HCT116 (cell line): ENCODE results near the gene LCK. TPM values are rescaled to one million over a fixed set of nuclear protein-coding genes. Genes with fewer than 3 reads are reported as not detected.

ENCODE experiments used
- ATAC-seq: fragments of 200-7000 bp; cut with Tn5 transposase; 2 replicates; pipeline ENCODE4 v1.9.1; 2020; ENCODE audit warnings: mild to moderate bottlenecking, moderate library complexity
- BruUV-seq: library from RNA; stranded (reverse); fragments of 400-500 nt; replicated peaks from 2 replicates; lab custom pipeline; 2021; lab: Mats Ljungman, UMichigan
- CTCF ChIA-PET: fragments of 300-600 bp; sonication (Branson Sonifier 250); formaldehyde crosslinking; loops from one replicate; lab custom pipeline; 2021; ENCODE audit warnings: antibody characterized with exemption; lab: Charles Lee
- POLR2A ChIA-PET: fragments of 300-600, 350-600 bp; sonication (Branson Sonifier 250); formaldehyde crosslinking; loops from one replicate; lab custom pipeline; 2021; ENCODE audit warnings: antibody characterized with exemption; lab: Charles Lee
- RAD21 ChIA-PET, 2 experiments: fragments of 300-600 bp; sonication (Branson Sonifier 250); formaldehyde crosslinking; loops; one replicate each; lab custom pipeline; 2023; ENCODE audit warnings: low total read pairs in 2 of 2; ENCODE audit not compliant: uncharacterized antibody in 2 of 2, unreplicated experiment in 2 of 2, low non-redundant PET in 1 of 2; lab: Charles Lee
- DNase-seq: peaks from one replicate; pipeline ENCODE4 v3.0.0-alpha.2; 2010; ENCODE audit warnings: low read depth, low spot score
- H2AFZ ChIP-seq: fragments of 200-600 bp; shearing (Covaris generic), sonication (generic); 2 replicates; pipeline ENCODE4 v1.6.1; 2017; ENCODE audit warnings: low read depth, mixed run types, mixed read lengths, antibody characterized with exemption, low read length; ENCODE audit not compliant: poor library complexity, severe bottlenecking
- H3K27ac ChIP-seq: 2 replicates; pipeline ENCODE4 v1.5.1; 2012; ENCODE audit warnings: low read depth, low read length
- H3K27me3 ChIP-seq: fragments of 200-600 bp; sonication (generic); 2 replicates; pipeline ENCODE4 v1.6.1; 2016; ENCODE audit warnings: mixed run types, low read length, mixed read lengths; ENCODE audit not compliant: insufficient read depth
- H3K36me3 ChIP-seq, 2 experiments: fragments of 200-500 bp in 1 of 2; fragments of 200-600 bp in 1 of 2; sonication (Bioruptor generic) in 1 of 2; sonication (generic) in 1 of 2; 2 replicates each; pipeline versions ENCODE4 v1.5.1 to v1.6.1; 2014 to 2016; ENCODE audit warnings: low read length in 2 of 2, inconsistent platforms in 1 of 2, mixed read lengths in 1 of 2, mixed run types in 1 of 2; ENCODE audit not compliant: insufficient read depth in 2 of 2, control insufficient read depth in 1 of 2
- H3K4me1 ChIP-seq, 2 experiments: fragments of 200-600 bp in 1 of 2; sonication (generic) in 1 of 2; 2 replicates each; pipeline versions ENCODE4 v1.5.1 to v1.6.1; 2012 to 2017; ENCODE audit warnings: low read length in 2 of 2, inconsistent platforms in 1 of 2, mild to moderate bottlenecking in 1 of 2, mixed read lengths in 1 of 2, mixed run types in 1 of 2, moderate library complexity in 1 of 2; ENCODE audit not compliant: insufficient read depth in 2 of 2, control insufficient read depth in 1 of 2
- H3K4me2 ChIP-seq: fragments of 200-600 bp; sonication (generic); 2 replicates; pipeline ENCODE4 v1.6.1; 2017; ENCODE audit warnings: mixed run types, low read length, mixed read lengths
- H3K4me3 ChIP-seq, 2 experiments: fragments of 200-600 bp in 1 of 2; sonication (generic) in 1 of 2; replicated peaks in 1 of 2; 2 replicates each; pipeline ENCODE4 v1.5.1; 2011 to 2016; ENCODE audit warnings: low read length in 2 of 2, control low read depth in 1 of 2, low read depth in 1 of 2, mild to moderate bottlenecking in 1 of 2, mixed read lengths in 1 of 2, mixed run types in 1 of 2
- H3K79me2 ChIP-seq: fragments of 200-600 bp; sonication (generic); 2 replicates; pipeline ENCODE4 v1.6.1; 2017; ENCODE audit warnings: mild to moderate bottlenecking, mixed run types, low read length, moderate library complexity, mixed read lengths; ENCODE audit not compliant: insufficient read depth
- H3K9ac ChIP-seq: fragments of 200-600 bp; sonication (generic); 2 replicates; pipeline ENCODE4 v1.6.1; 2016; ENCODE audit warnings: low read length, mixed read lengths
- H3K9me2 ChIP-seq: fragments of 200-600 bp; sonication (generic), shearing (Covaris generic); 2 replicates; pipeline ENCODE4 v1.6.1; 2017; ENCODE audit warnings: mixed run types, mild to moderate bottlenecking, moderate library complexity; ENCODE audit not compliant: insufficient read depth
- H3K9me3 ChIP-seq, 2 experiments: fragments of 200-500 bp in 1 of 2; fragments of 200-600 bp in 1 of 2; sonication (Bioruptor generic) in 1 of 2; sonication (generic) in 1 of 2; 2 replicates each; pipeline ENCODE4 v1.6.1; 2014 to 2017; ENCODE audit warnings: low read length in 2 of 2, mixed read lengths in 2 of 2, inconsistent platforms in 1 of 2, low read depth in 1 of 2, mild to moderate bottlenecking in 1 of 2, mixed run types in 1 of 2, moderate library complexity in 1 of 2; ENCODE audit not compliant: control insufficient read depth in 1 of 2, insufficient read depth in 1 of 2
- H4K20me1 ChIP-seq: fragments of 200-600 bp; sonication (generic), shearing (Covaris generic); 2 replicates; pipeline ENCODE4 v1.6.1; 2017; ENCODE audit warnings: mixed run types, mild to moderate bottlenecking, moderate library complexity; ENCODE audit not compliant: insufficient read depth
- CBX3 ChIP-seq: IDR thresholded peaks from 2 replicates; pipeline ENCODE4 v1.6.1; 2012; ENCODE audit warnings: low read depth
- EGR1 ChIP-seq: IDR thresholded peaks from 2 replicates; pipeline ENCODE4 v1.6.1; 2012; ENCODE audit warnings: low read depth
- ELF1 ChIP-seq: IDR thresholded peaks from 2 replicates; pipeline ENCODE4 v1.6.1; 2012; ENCODE audit warnings: low read depth, borderline replicate concordance
- FOSL1 ChIP-seq: IDR thresholded peaks from 2 replicates; pipeline ENCODE4 v1.6.1; 2012; ENCODE audit warnings: low read depth
- JUND ChIP-seq: IDR thresholded peaks from 2 replicates; pipeline ENCODE4 v1.6.1; 2012
- POLR2A ChIP-seq: IDR thresholded peaks from 2 replicates; pipeline ENCODE4 v1.7.0; 2011; ENCODE audit warnings: borderline replicate concordance; ENCODE audit not compliant: insufficient read depth, insufficient read length; ENCODE audit errors: extremely low read depth
- POLR2AphosphoS5 ChIP-seq: IDR thresholded peaks from 2 replicates; pipeline ENCODE4 v1.6.1; 2011; ENCODE audit warnings: mild to moderate bottlenecking, low read depth, low read length, moderate library complexity
- RAD21 ChIP-seq: IDR thresholded peaks from 2 replicates; pipeline ENCODE4 v1.6.1; 2012; ENCODE audit warnings: low read depth, mild to moderate bottlenecking
- SP1 ChIP-seq: IDR thresholded peaks from 2 replicates; pipeline ENCODE4 v1.6.1; 2012; ENCODE audit warnings: low read depth
- SRF ChIP-seq: IDR thresholded peaks from 2 replicates; pipeline ENCODE4 v1.6.1; 2012; ENCODE audit warnings: low read depth
- TCF7L2 ChIP-seq: IDR thresholded peaks from 2 replicates; pipeline ENCODE4 v1.7.0; 2011; ENCODE audit warnings: borderline replicate concordance, inconsistent platforms; ENCODE audit not compliant: insufficient read depth, insufficient read length; ENCODE audit errors: extremely low read depth
- YY1 ChIP-seq: IDR thresholded peaks from 2 replicates; pipeline ENCODE4 v1.6.1; 2011; ENCODE audit warnings: low read length, low read depth, moderate library complexity, mild to moderate bottlenecking; ENCODE audit not compliant: insufficient replicate concordance; ENCODE audit errors: extremely low read depth
- ZBTB33 ChIP-seq: IDR thresholded peaks from 2 replicates; pipeline ENCODE4 v1.6.1; 2011; ENCODE audit warnings: mild to moderate bottlenecking, low read length, moderate library complexity; ENCODE audit not compliant: insufficient replicate concordance; ENCODE audit errors: extremely low read depth
- ZFX ChIP-seq: fragments of 450-650 bp; IDR thresholded peaks from 2 replicates; pipeline ENCODE4 v1.6.1; 2017
- ZNF274 ChIP-seq: fragments of 200-500 bp; sonication (Bioruptor generic); IDR thresholded peaks from 2 replicates; pipeline ENCODE4 v1.6.1; 2014; ENCODE audit warnings: mild to moderate bottlenecking, low read depth, low read length, inconsistent platforms
- intact Hi-C: fragments of 100-400 bp; cut with micrococcal nuclease; formaldehyde crosslinking; loops from 2 replicates; pipeline ENCODE4 v1.10.0; 2022
- total RNA-seq: library from RNA; stranded (reverse); gene quantifications from one replicate; pipeline ENCODE4 v1.2.1, GENCODE V29; 2021; ENCODE audit not compliant: unreplicated experiment
- TF ChIP-seq, protein P1 (sequence below): IDR thresholded peaks from 2 replicates; pipeline ENCODE4 v1.6.1; 2012
- TF ChIP-seq, protein P2 (sequence below): IDR thresholded peaks from 2 replicates; pipeline ENCODE4 v1.6.1; 2012
- TF ChIP-seq, protein P3 (sequence below): IDR thresholded peaks from 2 replicates; pipeline ENCODE4 v1.6.1; 2012; ENCODE audit warnings: low read depth

Gene LCK
- total RNA-seq, 1 experiment from 2014 or later: 0.79 TPM

GRCh38 chr1:32291708-32292538, 40.9 kb downstream of the LCK start, which contains the start of gene HDAC1:
HDAC1 (plus strand) TSS chr1:32292083; CDS start chr1:32292170, 87 bp downstream.
- RAD21 ChIA-PET: no interaction called here
- Histone ChIP-seq H3K9me3 (no peaks in the 10 kb centered on the region), H3K4me3 (peak within 1 kb of the TSS; percentile 98 to 100), H3K27me3 (no peaks in the 10 kb centered on the region), H3K9ac (peak within 1 kb of the TSS; percentile 94), H3K27ac (peak within 1 kb of the TSS; percentile 97), H2AFZ (peak within 1 kb of the TSS; percentile 62), H3K36me3 (peaks cover 0 to 2% of the 10 kb centered on the region in 2 experiments; a peak in 1 of 4 replicates), H3K4me2 (peak within 1 kb of the TSS; percentile 95), H4K20me1 (no peaks in the 10 kb centered on the region), H3K9me2 (no peaks in the 10 kb centered on the region), H3K4me1 (peaks cover 15 to 32% of the 10 kb centered on the region in 2 experiments), H3K79me2 (peaks cover 49% of the 10 kb centered on the region)
- TF ChIP-seq RAD21: no peak
- TF ChIP-seq SP1: peak; percentile 84
- TF ChIP-seq, protein P1, sequence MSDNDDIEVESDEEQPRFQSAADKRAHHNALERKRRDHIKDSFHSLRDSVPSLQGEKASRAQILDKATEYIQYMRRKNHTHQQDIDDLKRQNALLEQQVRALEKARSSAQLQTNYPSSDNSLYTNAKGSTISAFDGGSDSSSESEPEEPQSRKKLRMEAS: peak; percentile 83
- TF ChIP-seq POLR2AphosphoS5: peak; percentile 78
- TF ChIP-seq POLR2A: peak; percentile 62
- no peak for TF ChIP-seq ELF1
- TF ChIP-seq, protein P2, sequence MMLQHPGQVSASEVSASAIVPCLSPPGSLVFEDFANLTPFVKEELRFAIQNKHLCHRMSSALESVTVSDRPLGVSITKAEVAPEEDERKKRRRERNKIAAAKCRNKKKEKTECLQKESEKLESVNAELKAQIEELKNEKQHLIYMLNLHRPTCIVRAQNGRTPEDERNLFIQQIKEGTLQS: no peak
- no peak for TF ChIP-seq ZNF274
- peak; percentile 76 for TF ChIP-seq JUND
- peak; percentile 81 for TF ChIP-seq YY1
- TF ChIP-seq TCF7L2: peak; percentile 35
- no peak for TF ChIP-seq ZBTB33
- TF ChIP-seq, protein P3, sequence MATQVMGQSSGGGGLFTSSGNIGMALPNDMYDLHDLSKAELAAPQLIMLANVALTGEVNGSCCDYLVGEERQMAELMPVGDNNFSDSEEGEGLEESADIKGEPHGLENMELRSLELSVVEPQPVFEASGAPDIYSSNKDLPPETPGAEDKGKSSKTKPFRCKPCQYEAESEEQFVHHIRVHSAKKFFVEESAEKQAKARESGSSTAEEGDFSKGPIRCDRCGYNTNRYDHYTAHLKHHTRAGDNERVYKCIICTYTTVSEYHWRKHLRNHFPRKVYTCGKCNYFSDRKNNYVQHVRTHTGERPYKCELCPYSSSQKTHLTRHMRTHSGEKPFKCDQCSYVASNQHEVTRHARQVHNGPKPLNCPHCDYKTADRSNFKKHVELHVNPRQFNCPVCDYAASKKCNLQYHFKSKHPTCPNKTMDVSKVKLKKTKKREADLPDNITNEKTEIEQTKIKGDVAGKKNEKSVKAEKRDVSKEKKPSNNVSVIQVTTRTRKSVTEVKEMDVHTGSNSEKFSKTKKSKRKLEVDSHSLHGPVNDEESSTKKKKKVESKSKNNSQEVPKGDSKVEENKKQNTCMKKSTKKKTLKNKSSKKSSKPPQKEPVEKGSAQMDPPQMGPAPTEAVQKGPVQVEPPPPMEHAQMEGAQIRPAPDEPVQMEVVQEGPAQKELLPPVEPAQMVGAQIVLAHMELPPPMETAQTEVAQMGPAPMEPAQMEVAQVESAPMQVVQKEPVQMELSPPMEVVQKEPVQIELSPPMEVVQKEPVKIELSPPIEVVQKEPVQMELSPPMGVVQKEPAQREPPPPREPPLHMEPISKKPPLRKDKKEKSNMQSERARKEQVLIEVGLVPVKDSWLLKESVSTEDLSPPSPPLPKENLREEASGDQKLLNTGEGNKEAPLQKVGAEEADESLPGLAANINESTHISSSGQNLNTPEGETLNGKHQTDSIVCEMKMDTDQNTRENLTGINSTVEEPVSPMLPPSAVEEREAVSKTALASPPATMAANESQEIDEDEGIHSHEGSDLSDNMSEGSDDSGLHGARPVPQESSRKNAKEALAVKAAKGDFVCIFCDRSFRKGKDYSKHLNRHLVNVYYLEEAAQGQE: no peak
- TF ChIP-seq CBX3: peak; percentile 79
- TF ChIP-seq SRF: no peak
- no peak for TF ChIP-seq ZFX
- TF ChIP-seq FOSL1: no peak
- TF ChIP-seq EGR1: 0 out of 2 replicates have a peak, but pooled peaks have one; percentile 31
- no TSS peak for BruUV-seq
- CTCF ChIA-PET: interaction anchor here (0.6 to 1.4 kb wide), 3 partner anchors 12 to 76 kb away, joined by 3 to 7 read pairs (median 4); no protein-coding TSS in a partner anchor
- ATAC-seq (peak; percentile 95), DNase-seq (peak; percentile 91)
- intact Hi-C loops: loop anchor here (5.0 kb wide), 1 partner anchor 75 kb away; no protein-coding TSS in a partner anchor
- POLR2A ChIA-PET: interaction anchor here (0.7 to 1.4 kb wide), 4 partner anchors 15 to 51 kb away, joined by 3 to 8 read pairs (median 4); partner anchors contain the start of gene MARCKSL1
